Endothelial cell of umbilical vein (primary cell): ENCODE data around the gene LTN1. TPM values are rescaled to one million over a fixed set of nuclear protein-coding genes. Genes with fewer than 3 reads are reported as not detected.

Source experiments
- BruUV-seq: library from RNA; stranded (reverse); fragments of 400-500 nt; replicated peaks from 2 replicates; lab custom pipeline; 2021; lab: Mats Ljungman, UMichigan
- CTCF ChIA-PET: fragments of 300-600, 350-600 bp; sonication (Branson Sonifier 250); formaldehyde crosslinking; loops from one replicate; lab custom pipeline; 2021; ENCODE audit warnings: antibody characterized with exemption, inconsistent platforms; lab: Charles Lee
- POLR2A ChIA-PET: fragments of 300-600, 350-600 bp; sonication (Branson Sonifier 250); formaldehyde crosslinking; loops from one replicate; lab custom pipeline; 2021; ENCODE audit warnings: antibody characterized with exemption, inconsistent platforms; lab: Charles Lee
- DNase-seq: peaks from one replicate; pipeline ENCODE4 v3.0.0-alpha.2; 2011; ENCODE audit warnings: low read depth, low spot score
- FAIRE-seq: peaks from 2 replicates; lab custom pipeline; 2011; peaks lifted over from hg19 to GRCh38; lab: Jason Lieb, UNC
- H2AFZ ChIP-seq: 2 replicates; pipeline ENCODE4 v1.6.0; 2012; ENCODE audit warnings: low read depth, low read length, control low read depth, inconsistent platforms
- H3K27ac ChIP-seq: 2 replicates; pipeline ENCODE4 v1.5.1; 2011; ENCODE audit warnings: low read depth, mild to moderate bottlenecking, control low read depth, low read length, moderate library complexity; ENCODE audit not compliant: insufficient read depth
- H3K27me3 ChIP-seq, 2 experiments: 2 replicates each; pipeline versions ENCODE4 v1.6.0 to v1.6.1; 2011; ENCODE audit warnings: low read length in 2 of 2, mixed read lengths in 1 of 2; ENCODE audit not compliant: control insufficient read depth in 2 of 2, insufficient read depth in 2 of 2
- H3K36me3 ChIP-seq, 2 experiments: 2 replicates in 1 of 2; 3 replicates in 1 of 2; pipeline ENCODE4 v1.5.1; 2011; ENCODE audit warnings: low read length in 2 of 2, mild to moderate bottlenecking in 1 of 2, moderate library complexity in 1 of 2; ENCODE audit not compliant: control insufficient read depth in 2 of 2, insufficient read depth in 2 of 2; ENCODE audit errors: extremely low read depth in 1 of 2
- H3K4me1 ChIP-seq: 3 replicates; pipeline ENCODE4 v1.5.1; 2011; ENCODE audit warnings: mild to moderate bottlenecking, low read length; ENCODE audit not compliant: control insufficient read depth, insufficient read depth; ENCODE audit errors: extremely low read depth
- H3K4me2 ChIP-seq: 2 replicates; pipeline ENCODE4 v1.6.1; 2011; ENCODE audit warnings: low read length, control low read depth, mixed read lengths; ENCODE audit not compliant: insufficient read depth
- H3K4me3 ChIP-seq, 3 experiments: fragments of 200-600 bp in 1 of 3; sonication (generic), shearing (Covaris generic) in 1 of 3; replicated peaks in 1 of 3; 2 replicates each; pipeline ENCODE4 v1.5.1; 2011 to 2016; ENCODE audit warnings: control low read depth in 3 of 3, low read length in 3 of 3, mild to moderate bottlenecking in 2 of 3, inconsistent platforms in 1 of 3, low read depth in 1 of 3, moderate library complexity in 1 of 3; ENCODE audit not compliant: insufficient read depth in 1 of 3
- H3K79me2 ChIP-seq: 2 replicates; pipeline ENCODE4 v1.6.0; 2012; ENCODE audit warnings: low read length, inconsistent platforms; ENCODE audit not compliant: control insufficient read depth, insufficient read depth
- H3K9ac ChIP-seq: replicated peaks from 2 replicates; pipeline ENCODE3; 2011; ENCODE audit warnings: low read length, control low read depth; ENCODE audit not compliant: insufficient read depth; ENCODE audit errors: extremely low read depth
- H3K9me1 ChIP-seq: replicated peaks from 3 replicates; pipeline ENCODE4 v1.6.0; 2011; ENCODE audit warnings: mild to moderate bottlenecking, low read length; ENCODE audit not compliant: control insufficient read depth, insufficient read depth; ENCODE audit errors: extremely low read depth
- H3K9me3 ChIP-seq: replicated peaks from 2 replicates; pipeline ENCODE4 v1.5.1; 2012; ENCODE audit warnings: low read length, inconsistent platforms; ENCODE audit not compliant: control insufficient read depth, insufficient read depth
- H4K20me1 ChIP-seq: replicated peaks from 2 replicates; pipeline ENCODE3; 2011; ENCODE audit warnings: mild to moderate bottlenecking, low read length; ENCODE audit not compliant: control insufficient read depth, insufficient read depth; ENCODE audit errors: extremely low read depth
- EZH2 ChIP-seq: IDR thresholded peaks from 2 replicates; pipeline ENCODE4 v1.6.1; 2012; ENCODE audit warnings: borderline replicate concordance, low read depth, mild to moderate bottlenecking, moderate library complexity, low read length, inconsistent platforms; ENCODE audit not compliant: severe bottlenecking
- FOS ChIP-seq: IDR thresholded peaks from 2 replicates; pipeline ENCODE4 v1.6.1; 2011; ENCODE audit warnings: mild to moderate bottlenecking, low read length, moderate library complexity, borderline replicate concordance; ENCODE audit not compliant: insufficient read depth
- GATA2 ChIP-seq: IDR thresholded peaks from 2 replicates; pipeline ENCODE4 v1.7.0; 2011; ENCODE audit warnings: low read depth, mild to moderate bottlenecking, moderate library complexity, mixed read lengths, low read length; ENCODE audit not compliant: insufficient read length, insufficient read depth
- JUN ChIP-seq: IDR thresholded peaks from 2 replicates; pipeline ENCODE4 v1.6.1; 2011; ENCODE audit warnings: borderline replicate concordance, low read depth; ENCODE audit not compliant: insufficient read length, insufficient read depth
- MYC ChIP-seq: IDR thresholded peaks from one replicate; pipeline ENCODE4 v1.6.1; 2011; ENCODE audit warnings: mild to moderate bottlenecking, low read depth, low read length
- POLR2A ChIP-seq: IDR thresholded peaks from 2 replicates; pipeline ENCODE4 v1.6.1; 2012; ENCODE audit warnings: low read depth, mild to moderate bottlenecking, control low read depth, low read length
- POLR2AphosphoS5 ChIP-seq: IDR thresholded peaks from 2 replicates; pipeline ENCODE4 v1.6.1; 2012; ENCODE audit warnings: low read depth, mild to moderate bottlenecking, control low read depth, low read length, moderate library complexity; ENCODE audit not compliant: insufficient read depth
- dilution Hi-C: fragments of 300-500 bp; cut with MboI; formaldehyde crosslinking; loops from one replicate; pipeline ENCODE4 v1.15.0; 2019; ENCODE audit warnings: low sequenced_read_pairs; ENCODE audit not compliant: extremely low pct_ligation_motif_present
- intact Hi-C: fragments of 100-400 bp; cut with micrococcal nuclease; formaldehyde crosslinking; loops from one replicate; pipeline ENCODE4 v1.10.0; 2022
- polyA plus RNA-seq, 4 experiments: library from polyadenylated mRNA; depleted of rRNA in 3 of 4; stranded (reverse) in 3 of 4; unstranded in 1 of 4; fragments of >200 nt; gene quantifications; 2 replicates each; pipeline versions ENCODE4 v1.2.1 to v1.2.3, GENCODE V29; 2011 to 2012; ENCODE audit warnings: missing spikeins in 1 of 4
- total RNA-seq: library from RNA; stranded (reverse); gene quantifications from 2 replicates; pipeline ENCODE4 v1.2.3, GENCODE V29; 2021
- TF ChIP-seq, protein P1 (sequence below), 2 donors: IDR thresholded peaks; 1 replicate in 1 of 2; 2 replicates in 1 of 2; pipeline ENCODE4 v1.5.1; 2011; ENCODE audit warnings: low read length in 2 of 2, mild to moderate bottlenecking in 2 of 2, moderate library complexity in 2 of 2, control low read depth in 1 of 2, inconsistent platforms in 1 of 2, low read depth in 1 of 2; ENCODE audit not compliant: insufficient read depth in 1 of 2; ENCODE audit errors: extremely low read depth in 1 of 2
- TF ChIP-seq, protein P2 (sequence below): IDR thresholded peaks from 2 replicates; pipeline ENCODE4 v1.6.1; 2011; ENCODE audit not compliant: insufficient read depth, insufficient read length

The LTN1 gene
- total and polyA plus RNA-seq, 2 donors (not counting 3 experiments of a cell fraction or from before 2014, with no cell fraction given), result 3.8 to 23.0 TPM

DNA sequence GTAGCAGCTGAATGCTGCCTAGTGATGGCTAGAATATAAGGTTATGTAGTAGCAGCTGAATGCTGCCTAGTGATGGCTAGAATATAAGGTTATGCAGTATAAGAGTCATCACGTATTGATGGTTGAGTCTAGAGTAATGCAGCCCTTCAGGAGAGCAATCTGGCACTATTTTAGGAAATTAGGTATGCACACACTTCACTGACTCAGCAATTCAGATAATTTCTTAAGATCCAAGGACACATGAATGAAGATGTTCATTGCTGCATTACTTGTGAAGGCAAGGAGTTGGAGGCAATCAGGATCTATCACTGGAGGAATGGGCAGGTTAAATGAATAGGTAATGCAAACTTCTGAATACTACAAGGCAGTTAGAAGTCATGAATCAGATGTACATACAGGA is 13.6 kb downstream of the LTN1 start:
- FAIRE-seq (no peak), DNase-seq (no peak)
- no TSS peak for BruUV-seq
- Histone ChIP-seq H3K4me2 (no peak overlapping the region), H3K79me2 (peaks cover 2% of the 10 kb centered on the region), H3K27me3 (no peaks in the 10 kb centered on the region), H2AFZ (no peak overlapping the region), H3K9me1 (no peaks in the 10 kb centered on the region), H4K20me1 (peaks cover 2% of the 10 kb centered on the region), H3K9ac (no peak overlapping the region), H3K4me3 (no peak overlapping the region), H3K4me1 (no peaks in the 10 kb centered on the region), H3K9me3 (no peaks in the 10 kb centered on the region), H3K27ac (no peak overlapping the region), H3K36me3 (peaks cover 5 to 12% of the 10 kb centered on the region in 2 experiments)
- TF ChIP-seq JUN (no peak), POLR2A (no peak), MYC (no peak), POLR2AphosphoS5 (no peak), EZH2 (no peak), GATA2 (no peak), FOS (no peak)
- TF ChIP-seq, protein P1, sequence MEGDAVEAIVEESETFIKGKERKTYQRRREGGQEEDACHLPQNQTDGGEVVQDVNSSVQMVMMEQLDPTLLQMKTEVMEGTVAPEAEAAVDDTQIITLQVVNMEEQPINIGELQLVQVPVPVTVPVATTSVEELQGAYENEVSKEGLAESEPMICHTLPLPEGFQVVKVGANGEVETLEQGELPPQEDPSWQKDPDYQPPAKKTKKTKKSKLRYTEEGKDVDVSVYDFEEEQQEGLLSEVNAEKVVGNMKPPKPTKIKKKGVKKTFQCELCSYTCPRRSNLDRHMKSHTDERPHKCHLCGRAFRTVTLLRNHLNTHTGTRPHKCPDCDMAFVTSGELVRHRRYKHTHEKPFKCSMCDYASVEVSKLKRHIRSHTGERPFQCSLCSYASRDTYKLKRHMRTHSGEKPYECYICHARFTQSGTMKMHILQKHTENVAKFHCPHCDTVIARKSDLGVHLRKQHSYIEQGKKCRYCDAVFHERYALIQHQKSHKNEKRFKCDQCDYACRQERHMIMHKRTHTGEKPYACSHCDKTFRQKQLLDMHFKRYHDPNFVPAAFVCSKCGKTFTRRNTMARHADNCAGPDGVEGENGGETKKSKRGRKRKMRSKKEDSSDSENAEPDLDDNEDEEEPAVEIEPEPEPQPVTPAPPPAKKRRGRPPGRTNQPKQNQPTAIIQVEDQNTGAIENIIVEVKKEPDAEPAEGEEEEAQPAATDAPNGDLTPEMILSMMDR (IDR thresholded peaks at IDR 0.05; ENCODE audit: extremely low read depth in 1 of 2, insufficient read depth in 1 of 2, low read depth in 1 of 2, low read length in 2 of 2), result no peak
- TF ChIP-seq, protein P2, sequence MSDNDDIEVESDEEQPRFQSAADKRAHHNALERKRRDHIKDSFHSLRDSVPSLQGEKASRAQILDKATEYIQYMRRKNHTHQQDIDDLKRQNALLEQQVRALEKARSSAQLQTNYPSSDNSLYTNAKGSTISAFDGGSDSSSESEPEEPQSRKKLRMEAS, result no peak
- dilution Hi-C loops, result no loop called here
- ChIA-PET CTCF (no interaction called here), POLR2A (no interaction called here)
- intact Hi-C loops, result no loop called here
